HG02938 (cell line): ENCODE results near the gene CLCN1.

Source experiments
- ATAC-seq: cut with Tn5 transposase; IDR thresholded peaks from one replicate; pipeline ENCODE4 v1.9.1; 2021; ENCODE audit warnings: mild to moderate bottlenecking, moderate library complexity; ENCODE audit not compliant: unreplicated experiment

CLCN1 gene

GRCh38 chr7:143329471-143330170, 13.7 kb downstream of the CLCN1 start:
- ATAC-seq = no peak

DNA sequence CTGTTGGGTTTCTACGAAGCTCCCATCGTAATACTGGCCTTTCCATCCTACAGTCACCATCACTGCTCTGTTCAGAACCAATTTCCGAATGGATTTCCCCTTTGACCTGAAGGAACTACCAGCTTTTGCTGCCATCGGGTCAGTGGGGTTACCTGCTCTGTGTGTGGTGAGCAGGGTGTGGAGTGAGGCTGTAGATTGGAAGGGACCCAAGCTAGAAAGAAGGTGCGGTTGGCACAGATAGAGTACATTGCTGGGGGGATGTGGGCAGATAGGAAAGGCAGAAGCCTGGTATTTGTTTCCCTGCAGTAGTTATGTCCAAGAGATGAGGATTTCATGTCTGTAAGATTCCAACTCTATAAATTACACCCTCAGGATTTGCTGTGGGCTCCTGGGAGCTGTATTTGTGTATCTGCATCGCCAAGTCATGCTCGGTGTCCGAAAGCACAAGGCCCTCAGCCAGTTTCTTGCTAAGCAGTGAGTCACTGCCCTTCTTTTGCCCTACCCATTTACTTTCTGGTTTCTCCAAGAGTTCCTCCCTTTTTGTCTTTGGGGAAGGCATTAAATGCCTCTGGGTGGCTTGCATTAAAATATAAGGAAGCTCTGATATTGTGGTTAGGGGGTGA, 15.4 kb downstream of the CLCN1 start:
- no peak for ATAC-seq

DNA sequence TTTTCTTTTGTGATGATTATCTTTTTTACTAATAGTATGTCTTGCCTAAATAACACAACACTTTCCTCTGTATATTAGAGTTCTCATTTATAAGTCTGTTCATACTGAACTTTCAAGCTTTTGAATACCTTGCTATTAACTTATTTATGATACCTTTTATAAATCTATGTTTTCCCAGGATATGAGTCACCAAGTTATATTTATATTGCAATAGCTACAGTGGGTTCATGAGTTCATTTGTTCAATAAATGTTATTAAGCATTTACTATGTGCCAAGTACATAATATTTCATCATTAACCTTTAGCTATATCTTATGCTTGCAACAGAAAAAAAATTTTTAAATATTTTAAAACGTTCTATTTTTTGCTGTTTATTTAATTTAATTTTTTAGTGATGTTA, 18.3 kb downstream of the CLCN1 start:
- ATAC-seq = no peak

GRCh38 chr7:143337216-143337615, 21.3 kb downstream of the CLCN1 start:
- ATAC-seq = no peak

DNA sequence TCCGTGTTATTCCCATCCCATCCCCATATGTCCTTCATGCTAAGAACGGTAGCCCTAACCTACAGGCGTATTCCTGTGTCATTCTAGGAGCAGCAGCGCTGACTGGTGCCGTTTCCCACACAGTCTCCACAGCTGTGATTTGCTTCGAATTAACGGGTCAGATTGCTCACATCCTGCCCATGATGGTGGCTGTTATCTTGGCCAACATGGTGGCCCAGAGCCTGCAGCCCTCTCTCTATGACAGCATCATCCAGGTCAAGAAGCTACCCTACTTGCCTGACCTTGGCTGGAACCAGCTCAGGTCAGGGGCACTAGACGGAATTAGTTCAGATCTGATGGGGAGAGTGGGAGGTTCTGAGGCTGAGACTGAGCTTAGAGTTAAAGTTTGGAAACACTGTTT, 25.9 kb downstream of the CLCN1 start:
- no peak for ATAC-seq

- ATAC-seq = no peak
Measured at GRCh38 chr7:143343596-143343995, 27.7 kb downstream of the CLCN1 start.

DNA sequence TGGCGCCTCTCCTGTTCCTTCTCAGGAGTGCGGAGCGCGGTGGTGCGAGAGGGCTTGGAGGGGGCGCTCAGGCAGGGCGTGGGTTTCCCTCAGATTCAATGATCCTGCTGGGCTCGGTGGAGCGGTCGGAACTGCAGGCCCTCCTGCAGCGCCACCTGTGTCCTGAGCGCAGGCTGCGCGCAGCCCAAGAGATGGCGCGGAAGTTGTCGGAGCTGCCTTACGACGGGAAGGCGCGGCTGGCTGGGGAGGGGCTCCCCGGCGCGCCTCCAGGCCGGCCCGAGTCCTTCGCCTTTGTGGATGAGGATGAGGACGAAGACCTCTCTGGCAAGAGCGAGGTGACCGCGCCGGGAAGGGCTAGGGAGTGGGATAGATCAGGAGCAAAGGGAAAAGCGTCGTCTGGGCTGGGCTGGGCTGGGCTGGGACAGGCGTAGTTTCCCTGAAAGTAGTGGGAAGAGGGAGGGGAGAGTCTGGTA, 29.6 kb downstream of the CLCN1 start:
- peak; percentile 95 for ATAC-seq

- no peak for ATAC-seq
Measured at GRCh38 chr7:143346018-143346417, 30.1 kb downstream of the CLCN1 start.

- ATAC-seq = no peak
Measured at GRCh38 chr7:143347950-143348349, 32.0 kb downstream of the CLCN1 start.

DNA sequence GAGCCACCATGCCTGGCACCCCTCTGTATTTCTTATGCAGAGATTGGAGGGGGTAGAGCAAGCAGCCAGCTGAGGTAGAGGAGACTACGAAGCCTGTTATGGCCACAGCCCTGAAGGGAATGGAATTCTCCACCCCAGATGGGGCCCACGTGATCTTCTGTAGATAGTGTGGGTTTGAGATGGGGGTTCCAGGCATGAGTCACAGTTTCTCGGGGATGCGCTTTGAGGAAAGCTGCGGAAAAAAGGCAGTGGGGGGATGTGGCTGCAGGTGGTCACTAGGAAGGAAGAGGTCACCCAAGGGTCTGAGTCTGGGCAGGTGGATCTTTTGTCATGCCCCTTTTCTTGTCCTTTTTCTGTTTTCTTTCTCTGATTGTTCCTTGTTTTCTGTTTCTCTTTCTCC, 35.1 kb downstream of the CLCN1 start:
- ATAC-seq = no peak

DNA sequence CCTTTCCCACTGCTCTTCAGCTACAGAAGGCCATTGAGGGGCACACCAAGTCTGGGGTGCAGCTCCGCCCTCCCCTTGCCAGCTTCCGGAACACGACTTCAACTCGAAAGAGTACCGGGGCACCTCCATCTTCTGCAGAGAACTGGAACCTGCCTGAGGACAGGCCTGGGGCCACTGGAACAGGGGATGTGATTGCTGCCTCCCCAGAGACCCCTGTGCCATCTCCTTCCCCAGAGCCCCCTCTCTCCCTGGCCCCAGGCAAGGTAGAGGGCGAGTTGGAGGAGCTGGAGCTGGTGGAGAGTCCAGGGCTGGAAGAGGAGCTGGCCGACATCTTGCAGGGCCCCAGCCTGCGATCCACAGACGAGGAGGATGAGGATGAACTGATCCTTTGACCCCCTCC, 35.7 kb downstream of the CLCN1 start:
- no peak for ATAC-seq

GRCh38 chr7:143352531-143353002, 36.7 kb downstream of the CLCN1 start:
- ATAC-seq = no peak

DNA sequence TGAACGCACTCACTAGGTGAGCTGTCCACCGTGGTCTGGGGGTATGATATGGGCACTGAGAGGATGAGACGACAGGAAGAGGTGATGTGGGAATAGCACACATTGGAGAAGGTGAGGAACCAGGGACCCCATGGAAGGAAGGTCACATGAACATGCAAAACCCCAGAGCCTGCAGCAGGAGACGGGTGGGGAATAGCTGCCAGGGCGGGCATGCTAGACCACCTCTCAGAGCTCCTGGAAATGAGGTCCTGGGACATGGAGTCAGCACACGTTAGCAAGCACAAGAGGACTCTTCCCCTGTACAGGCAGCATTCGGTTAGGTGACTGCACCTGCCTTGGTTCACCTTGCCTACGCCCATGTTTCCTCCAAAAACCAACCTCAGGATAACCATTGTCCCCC, 38.5 kb downstream of the CLCN1 start:
- ATAC-seq = no peak

DNA sequence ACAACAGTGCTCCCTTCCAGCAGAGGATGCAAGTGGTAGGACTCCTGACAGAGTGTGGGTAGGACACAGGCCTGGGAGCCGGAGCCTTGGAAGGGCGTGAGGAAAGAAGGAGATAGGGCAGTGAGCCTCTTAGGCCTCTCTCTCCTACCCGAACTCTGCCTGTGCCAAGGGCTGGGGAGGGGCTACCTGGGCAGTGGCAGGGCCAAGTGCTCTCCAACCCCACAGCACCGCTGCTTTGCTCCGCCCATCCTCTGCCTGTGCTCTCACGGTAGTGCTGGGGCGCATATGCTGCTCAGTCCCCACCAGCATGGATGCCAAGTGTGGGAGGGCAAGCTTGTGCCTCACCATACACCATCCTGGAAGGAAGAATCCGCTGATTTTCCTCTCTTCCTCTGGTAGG, 39.1 kb downstream of the CLCN1 start:
- no peak for ATAC-seq

DNA sequence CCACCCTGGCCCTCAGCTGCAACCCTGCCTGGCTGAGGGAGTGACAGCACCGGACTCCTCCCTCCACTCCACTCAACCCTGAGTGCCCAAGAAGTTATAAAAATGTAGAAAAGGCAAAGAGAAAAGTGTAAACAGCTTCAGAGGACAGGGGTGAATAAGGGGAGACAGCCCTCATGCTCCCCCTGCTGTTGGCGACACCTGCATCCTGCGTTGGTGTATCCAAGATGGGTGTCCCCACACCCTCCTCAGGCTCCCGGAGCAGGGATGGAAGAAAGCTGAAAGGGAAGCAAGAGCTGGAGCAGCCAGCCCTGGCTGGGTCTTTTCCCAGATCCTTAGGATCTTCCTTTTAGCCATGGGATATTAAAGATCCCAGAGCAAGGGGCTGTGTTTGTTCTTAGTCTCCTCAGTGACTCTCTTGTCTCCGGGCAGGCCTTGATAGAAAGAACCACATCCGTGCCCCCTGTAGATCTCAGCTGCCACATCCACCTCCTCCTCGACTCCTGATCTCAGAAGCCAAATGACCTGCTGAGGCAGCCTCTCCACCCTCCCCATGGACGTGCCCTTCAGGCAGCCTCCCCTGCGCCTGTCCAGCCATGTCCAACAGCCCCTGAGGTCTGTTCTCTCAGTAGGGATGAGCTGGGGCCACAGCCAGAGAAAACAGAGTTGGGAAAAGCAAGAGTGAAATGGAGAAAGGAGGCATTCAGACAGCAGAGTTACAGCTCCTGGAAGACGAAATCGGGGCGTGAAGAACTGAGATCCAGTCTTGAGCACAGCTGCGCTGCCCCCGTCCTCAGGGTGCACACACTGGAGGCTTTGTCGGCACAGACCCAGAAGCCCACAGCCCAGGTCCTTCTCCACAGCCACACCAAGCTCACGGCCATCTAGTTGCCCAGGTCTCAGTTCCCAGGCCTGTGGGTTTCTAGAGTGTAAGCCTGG, 39.8 kb downstream of the CLCN1 start:
- ATAC-seq = no peak

GRCh38 chr7:143356414-143357050, 40.6 kb downstream of the CLCN1 start:
- ATAC-seq = no peak

GRCh38 chr7:143358626-143359025, 42.7 kb downstream of the CLCN1 start:
- no peak for ATAC-seq

GRCh38 chr7:143359771-143360353, 44.0 kb downstream of the CLCN1 start:
- ATAC-seq = no peak

DNA sequence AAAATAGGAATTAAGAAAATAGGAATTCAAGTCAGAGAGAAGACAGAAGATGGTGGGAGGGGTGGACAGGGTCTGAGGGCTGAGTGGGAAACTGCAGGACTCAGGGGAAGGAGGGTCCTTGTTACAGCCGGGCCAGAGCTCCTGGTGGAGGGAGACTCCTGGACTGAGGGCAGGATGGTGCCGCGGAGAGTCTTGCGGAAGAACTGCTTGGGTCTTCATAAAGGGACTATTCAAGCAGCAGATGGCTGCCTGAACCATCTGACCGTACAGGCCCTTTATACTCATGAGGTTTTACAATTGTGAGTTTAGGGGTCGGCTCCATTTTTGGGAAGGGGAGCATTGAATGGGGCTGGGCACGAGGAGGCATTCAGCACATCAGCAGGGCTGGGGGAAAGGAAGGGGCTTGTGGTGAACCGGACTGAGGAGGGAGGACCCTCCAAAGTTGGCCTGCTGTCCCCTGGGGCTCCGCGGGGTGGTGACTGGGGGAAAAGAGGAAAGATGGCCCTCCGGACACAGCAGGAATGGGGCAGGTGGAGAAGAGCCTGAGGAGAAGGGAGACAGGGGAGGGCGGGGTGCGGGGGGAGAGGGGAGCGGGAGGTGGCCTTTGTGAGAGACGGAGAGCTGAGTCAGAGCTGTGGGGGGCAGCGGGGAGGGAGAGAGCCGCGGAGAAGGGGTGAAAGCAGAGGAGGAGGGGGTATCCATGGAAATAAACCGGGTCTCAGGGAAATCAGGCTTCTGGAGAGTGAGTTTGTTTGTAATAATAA, 45.1 kb downstream of the CLCN1 start:
- ATAC-seq = no peak

DNA sequence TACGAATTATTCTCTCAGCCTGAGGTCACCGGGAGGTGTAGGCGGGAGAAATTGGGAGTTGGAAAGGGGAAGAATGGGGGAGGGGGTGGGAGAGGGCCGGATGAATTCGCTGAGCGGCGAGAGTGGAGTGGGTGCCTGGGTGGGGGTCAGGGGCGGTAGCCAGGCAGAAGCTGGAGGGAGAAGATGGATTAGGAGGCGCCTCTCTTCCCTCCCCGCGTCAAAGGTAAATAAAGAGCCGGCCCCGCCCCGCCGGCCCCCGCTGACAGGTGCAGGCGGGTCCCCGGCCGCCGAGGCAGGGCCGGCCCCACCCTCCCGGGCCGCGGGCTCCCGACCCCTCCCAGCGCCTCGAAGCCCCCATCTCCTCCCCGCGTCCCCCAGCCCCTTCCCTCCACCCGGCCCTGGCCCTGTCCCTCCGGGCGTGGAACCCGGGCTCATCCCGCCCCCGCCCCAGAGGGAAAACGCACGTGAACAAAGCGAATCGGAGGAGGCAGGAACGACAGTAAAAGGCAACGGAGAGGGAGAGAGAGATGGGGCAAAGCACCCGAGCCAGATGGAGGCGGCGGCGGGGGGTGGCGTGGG, 45.7 kb downstream of the CLCN1 start:
- ATAC-seq = no peak
